GM12874 (cell line): Measurements from ENCODE around the gene TBPL2.

Experiments
- CTCF ChIP-seq: IDR thresholded peaks from 2 replicates; pipeline ENCODE4 v1.5.1; 2011; ENCODE audit warnings: low read depth, mild to moderate bottlenecking, control low read depth, low read length, moderate library complexity; ENCODE audit not compliant: insufficient read depth

The TBPL2 gene

GRCh38 chr14:55426891-55427290 lies 13.5 kb downstream of the TBPL2 start:
- TF ChIP-seq CTCF, result no peak

GRCh38 chr14:55425091-55425490 lies 15.3 kb downstream of the TBPL2 start:
- no peak for TF ChIP-seq CTCF

GRCh38 chr14:55423969-55424368 lies 16.4 kb downstream of the TBPL2 start:
- no peak for TF ChIP-seq CTCF

GRCh38 chr14:55419663-55420062 lies 20.8 kb downstream of the TBPL2 start:
- no peak for TF ChIP-seq CTCF

GRCh38 chr14:55418411-55418810 lies 22.0 kb downstream of the TBPL2 start:
- TF ChIP-seq CTCF, result no peak

- no peak for TF ChIP-seq CTCF
Measured at GRCh38 chr14:55417955-55418354, 22.5 kb downstream of the TBPL2 start.

GRCh38 chr14:55416866-55417265 lies 23.6 kb downstream of the TBPL2 start:
- peak; percentile 50 for TF ChIP-seq CTCF

GRCh38 chr14:55414551-55414950 lies 25.9 kb downstream of the TBPL2 start:
- no peak for TF ChIP-seq CTCF
